Retinal pigment epithelial cell (primary cell): ENCODE measurements around the gene PDS5B.

Experiments used
- DNase-seq: peaks from one replicate; pipeline ENCODE4 v3.0.0-alpha.2; 2010; ENCODE audit warnings: low read depth
- H3K4me3 ChIP-seq: 2 replicates; pipeline ENCODE4 v1.5.1; 2011; ENCODE audit warnings: mild to moderate bottlenecking, low read length, control low read depth, moderate library complexity
- TF ChIP-seq, protein P1 (sequence below): conservative IDR thresholded peaks from 2 replicates; pipeline ENCODE4 v1.5.1; 2011; ENCODE audit warnings: low read depth, low read length, control low read depth, inconsistent platforms

Gene PDS5B

DNA sequence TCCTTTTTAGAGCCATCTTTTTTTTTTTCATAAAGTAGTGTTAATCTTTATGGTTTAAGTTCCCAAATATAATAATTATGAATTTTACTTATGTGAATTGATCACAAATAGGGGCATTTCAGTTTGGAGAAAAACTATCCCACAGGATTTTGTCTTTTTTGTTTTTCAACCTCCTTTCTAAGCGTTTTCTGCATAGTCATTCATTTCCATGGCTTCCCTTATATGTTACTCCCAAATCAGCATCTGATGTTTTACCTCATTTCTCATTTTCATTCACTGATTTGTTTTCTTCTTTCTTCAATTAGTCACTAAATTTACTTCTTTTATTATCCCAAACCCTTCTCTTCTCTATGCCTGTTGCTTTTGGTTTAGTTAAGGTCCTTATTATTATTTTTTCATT is 24.7 kb downstream of the PDS5B start:
- no peak for DNase-seq
- no peak overlapping the region for H3K4me3 ChIP-seq
- TF ChIP-seq, protein P1, sequence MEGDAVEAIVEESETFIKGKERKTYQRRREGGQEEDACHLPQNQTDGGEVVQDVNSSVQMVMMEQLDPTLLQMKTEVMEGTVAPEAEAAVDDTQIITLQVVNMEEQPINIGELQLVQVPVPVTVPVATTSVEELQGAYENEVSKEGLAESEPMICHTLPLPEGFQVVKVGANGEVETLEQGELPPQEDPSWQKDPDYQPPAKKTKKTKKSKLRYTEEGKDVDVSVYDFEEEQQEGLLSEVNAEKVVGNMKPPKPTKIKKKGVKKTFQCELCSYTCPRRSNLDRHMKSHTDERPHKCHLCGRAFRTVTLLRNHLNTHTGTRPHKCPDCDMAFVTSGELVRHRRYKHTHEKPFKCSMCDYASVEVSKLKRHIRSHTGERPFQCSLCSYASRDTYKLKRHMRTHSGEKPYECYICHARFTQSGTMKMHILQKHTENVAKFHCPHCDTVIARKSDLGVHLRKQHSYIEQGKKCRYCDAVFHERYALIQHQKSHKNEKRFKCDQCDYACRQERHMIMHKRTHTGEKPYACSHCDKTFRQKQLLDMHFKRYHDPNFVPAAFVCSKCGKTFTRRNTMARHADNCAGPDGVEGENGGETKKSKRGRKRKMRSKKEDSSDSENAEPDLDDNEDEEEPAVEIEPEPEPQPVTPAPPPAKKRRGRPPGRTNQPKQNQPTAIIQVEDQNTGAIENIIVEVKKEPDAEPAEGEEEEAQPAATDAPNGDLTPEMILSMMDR = no peak

DNA sequence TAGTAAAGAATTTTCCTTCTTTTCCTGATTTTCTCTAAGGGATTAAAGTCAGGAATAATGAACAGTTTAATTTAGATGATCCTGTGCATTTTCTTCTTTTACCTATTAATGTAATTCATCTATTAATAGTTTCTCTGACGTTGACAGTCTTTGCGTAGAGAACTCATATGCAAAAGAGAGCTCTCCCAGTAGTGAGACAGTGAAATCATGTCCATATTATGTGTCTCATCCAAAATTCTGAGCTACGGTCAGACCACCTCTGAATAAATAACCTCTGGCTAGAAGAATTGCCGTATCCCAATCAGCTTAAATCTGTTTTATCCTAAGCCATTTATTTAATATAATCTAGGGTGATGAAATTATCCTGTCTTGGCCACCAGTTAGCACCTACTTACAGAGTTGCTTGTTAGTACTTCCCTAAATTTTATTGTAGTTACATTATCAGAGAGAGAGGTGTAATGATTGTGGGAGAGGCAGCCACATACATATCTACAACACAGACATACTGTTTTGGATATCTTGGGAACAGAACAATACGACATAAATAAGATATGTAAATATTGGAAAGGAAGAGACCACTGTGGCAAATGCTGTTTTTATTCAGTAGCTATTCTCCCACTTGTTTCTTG is 30.7 kb downstream of the PDS5B start:
- TF ChIP-seq, protein P1 = no peak

DNA sequence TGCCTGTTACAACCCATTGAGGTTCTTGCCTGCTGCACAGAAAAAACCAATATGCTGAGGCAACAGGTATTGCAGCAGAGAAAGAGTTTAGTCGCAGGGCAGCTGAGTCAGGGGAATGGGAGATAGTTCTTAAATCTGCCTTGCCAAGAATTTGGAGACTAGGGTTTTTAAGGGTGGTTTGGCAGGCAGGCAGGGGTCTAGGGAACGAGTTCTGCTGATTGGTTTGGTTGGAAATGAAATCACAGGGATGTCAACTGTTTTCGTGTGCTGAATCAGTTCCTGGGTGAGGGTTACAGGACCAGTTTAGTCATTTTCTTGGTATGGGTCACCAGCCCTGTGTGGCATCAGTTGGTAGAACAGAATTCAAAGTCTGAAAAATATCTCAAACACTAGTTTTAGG is 36.6 kb downstream of the PDS5B start:
- no peak for DNase-seq
- no peak overlapping the region for H3K4me3 ChIP-seq
- TF ChIP-seq, protein P1 = no peak

More for the DNA sequence above, 30.7 kb downstream of the PDS5B start:
- no peak for DNase-seq
- no peak overlapping the region for H3K4me3 ChIP-seq

DNA sequence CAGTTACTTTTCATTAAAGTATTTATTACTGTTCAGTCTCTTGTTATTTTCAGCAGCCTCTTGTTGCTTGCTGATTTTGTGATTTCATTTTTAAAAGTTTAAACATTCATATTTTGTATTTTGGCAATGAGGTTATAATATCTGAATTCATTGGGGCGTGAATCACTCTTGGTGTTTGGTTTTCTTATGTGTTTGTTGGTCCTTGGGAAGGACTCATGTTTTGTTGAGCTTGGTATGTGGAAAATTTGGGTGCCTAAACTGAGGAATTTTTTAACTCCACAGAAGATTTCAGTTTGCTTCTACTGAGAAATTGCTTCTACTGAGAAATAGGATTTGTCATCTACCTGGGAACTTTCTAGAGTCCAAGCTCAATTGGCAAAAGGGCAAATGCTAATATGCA is 38.2 kb downstream of the PDS5B start:
- no peak for DNase-seq
- TF ChIP-seq, protein P1 = no peak
- no peak overlapping the region for H3K4me3 ChIP-seq

DNA sequence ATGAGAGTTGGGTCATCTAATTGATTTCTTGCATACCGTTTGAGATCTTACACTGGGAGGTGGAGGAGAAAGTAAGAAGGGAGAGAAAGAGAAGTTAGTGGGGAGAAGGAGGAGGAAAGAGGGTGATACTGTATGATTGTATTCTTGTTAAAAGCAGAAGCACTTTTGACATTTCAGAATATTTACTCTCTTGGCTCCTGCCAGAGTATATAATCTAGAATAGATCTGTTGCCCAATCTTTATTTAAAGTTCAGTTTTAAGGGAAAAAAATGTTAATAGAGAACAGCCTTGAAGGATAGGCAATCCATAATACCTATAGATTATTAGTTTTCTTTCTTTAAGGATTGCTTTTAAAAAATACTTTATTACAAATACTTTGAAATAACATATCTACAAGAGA is 41.5 kb downstream of the PDS5B start:
- no peak overlapping the region for H3K4me3 ChIP-seq
- DNase-seq = no peak
- TF ChIP-seq, protein P1 = no peak

DNA sequence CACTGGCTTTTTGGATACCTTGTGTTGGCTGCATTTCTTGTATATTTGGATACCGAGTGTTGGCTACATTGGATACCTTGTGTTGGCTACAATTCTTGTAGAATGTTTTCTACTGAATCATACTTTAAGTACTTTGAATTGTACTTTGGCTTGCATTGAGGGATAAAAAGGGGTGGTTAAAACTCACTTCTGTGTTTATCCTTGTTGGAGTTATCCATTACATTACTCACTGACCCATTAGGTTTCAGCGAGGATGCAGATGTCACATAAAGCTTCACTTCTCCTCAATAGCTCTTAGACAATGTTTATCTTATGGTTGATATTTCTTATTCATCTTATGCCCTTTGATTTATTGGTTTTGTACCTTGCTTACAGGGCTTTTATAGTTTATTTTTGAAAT is 43.1 kb downstream of the PDS5B start:
- DNase-seq = no peak
- TF ChIP-seq, protein P1 = no peak
- H3K4me3 ChIP-seq = no peak overlapping the region

DNA sequence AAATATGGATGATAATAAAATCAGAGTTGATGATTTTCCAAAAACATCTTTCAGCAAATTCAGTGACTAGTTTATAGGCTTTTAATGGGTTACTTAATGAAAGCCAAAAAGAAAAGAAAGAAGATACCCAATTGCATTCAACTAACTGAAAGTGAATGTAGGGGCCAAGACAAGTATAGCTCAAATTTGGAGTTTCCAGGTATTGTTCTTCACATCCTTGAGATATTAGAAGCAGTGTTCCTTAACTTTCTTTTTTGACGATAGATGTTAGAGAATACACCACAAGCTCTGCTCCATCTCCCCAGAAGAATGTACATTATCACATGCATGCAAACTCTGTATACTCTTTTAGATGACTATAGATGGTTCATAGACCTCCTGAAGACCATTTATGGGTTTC is 43.6 kb downstream of the PDS5B start:
- TF ChIP-seq, protein P1 = no peak
- no peak for DNase-seq
- no peak overlapping the region for H3K4me3 ChIP-seq
